ENCODE measurements around the gene KCNJ6. TPM values are rescaled to one million over a fixed set of nuclear protein-coding genes. Genes with fewer than 3 reads are reported as not detected.
A peak's percentile ranks its signal among the peaks of the same experiment; 100 is the strongest.
"Not testable (repeated sequence)": the region's sequence is repeated elsewhere in the genome, so short reads cannot be mapped to it uniquely, and the experiment has no call there.

Gene KCNJ6
- total and polyA plus RNA-seq, 2 of the 8 experiments (the other 6 are each of a cell fraction or from before 2014, with no cell fraction given) = 0.51 to 1.2 TPM

DNA sequence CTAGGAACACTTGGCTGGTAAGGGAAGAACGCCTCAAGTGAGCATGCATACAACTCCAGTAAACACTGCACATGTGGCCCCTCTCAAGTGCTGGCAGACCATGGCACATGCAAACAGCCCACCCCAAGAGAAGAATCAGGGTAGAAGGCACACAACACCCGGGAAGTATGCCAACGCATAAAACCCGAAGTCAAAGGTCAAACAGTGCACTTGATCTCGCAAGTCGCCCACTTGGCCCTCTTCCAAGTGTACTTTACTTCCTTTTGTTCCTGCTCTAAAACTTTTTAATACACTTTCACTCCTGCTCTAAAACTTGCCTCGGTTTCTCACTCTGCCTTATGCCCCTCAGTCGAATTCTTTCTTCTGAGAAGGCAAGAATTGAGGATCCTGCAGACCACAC is 4.0 kb upstream of the KCNJ6 start:
- H3K14ac ChIP-seq (ENCODE audit: insufficient read length); H3K9me3 ChIP-seq (ENCODE audit: insufficient read depth in 2 of 2, low read depth in 1 of 2, low read length in 1 of 2); H3K56ac ChIP-seq (replicated peaks; ENCODE audit: insufficient read length, low read depth, low read length); H2AFZ ChIP-seq (ENCODE audit: low read length); H4K5ac ChIP-seq (ENCODE audit: insufficient read length, low read depth, low read length); H3K79me2 ChIP-seq (ENCODE audit: control insufficient read depth in 1 of 2, insufficient read depth in 2 of 2, low read length in 2 of 2); H3K4ac ChIP-seq (replicated peaks; ENCODE audit: insufficient read length, low read depth, low read length); H4K20me1 ChIP-seq (replicated peaks in 1 of 2; ENCODE audit: control insufficient read depth in 1 of 2, insufficient read depth in 2 of 2, low read length in 2 of 2); H2BK15ac ChIP-seq (ENCODE audit: low read length); H3K4me1 ChIP-seq (replicated peaks in 1 of 4; ENCODE audit: control insufficient read depth in 3 of 4, insufficient read depth in 4 of 4, low read length in 3 of 4); H3K27me3 ChIP-seq (replicated peaks in 1 of 4; ENCODE audit: control insufficient read depth in 3 of 4, extremely low read depth in 1 of 4, insufficient read depth in 3 of 4, low read length in 3 of 4); H3K4me2 ChIP-seq (ENCODE audit: insufficient read depth in 1 of 2, low read depth in 2 of 2, low read length in 2 of 2); FAIRE-seq; H3K27ac ChIP-seq (ENCODE audit: low read depth, low read length); H3K36me3 ChIP-seq (ENCODE audit: control insufficient read depth in 2 of 4, insufficient read depth in 4 of 4, low read length in 3 of 4); POLR2A ChIA-PET (ENCODE audit: partially characterized antibody); H3K18ac ChIP-seq (ENCODE audit: extremely low read depth, low read length); H3K4me3 ChIP-seq (ENCODE audit: extremely low read depth in 1 of 4, insufficient read depth in 2 of 4, low read depth in 3 of 4, low read length in 4 of 4); H4K8ac ChIP-seq (ENCODE audit: extremely low read depth, insufficient read depth, low read length); DNase-seq (ENCODE audit: low read depth in 1 of 2, low spot score in 2 of 2); H3K79me1 ChIP-seq (ENCODE audit: low read depth, low read length); H2AK5ac ChIP-seq (ENCODE audit: low read depth, low read length); H3K23ac ChIP-seq (ENCODE audit: insufficient read length); H3K9ac ChIP-seq (replicated peaks in 1 of 4; ENCODE audit: extremely low read depth in 1 of 4, low read depth in 3 of 4, low read length in 3 of 4): not testable (repeated sequence)
- Histone ChIP-seq H2BK20ac (ENCODE audit: low read length) (peak overlapping the region; percentile 83; the same call in 1 of the 2 replicates), H2BK5ac (ENCODE audit: low read depth, low read length) (peak overlapping the region; percentile 53; the same call in 1 of the 2 replicates), H2BK12ac (ENCODE audit: low read depth, low read length) (peak overlapping the region; percentile 96), H2BK120ac (replicated peaks; ENCODE audit: low read depth, low read length) (peak overlapping the region; percentile 47), H4K91ac (replicated peaks; ENCODE audit: insufficient read length, low read length) (peak overlapping the region; percentile 16), H3K23me2 (ENCODE audit: low read depth, low read length) (peaks cover 11% of the 10 kb centered on the region)
- CTCF ChIA-PET (ENCODE audit: partially characterized antibody) = interaction anchor here (4.1 kb wide), 1 partner anchor 206 kb away, joined by 16 read pairs; no protein-coding TSS in a partner anchor
- 95% methylated on average over 8 of the region's 8 CpGs; no CpG with 5 or more reads in 1 of the 2 experiments for WGBS, 2 experiments (ENCODE audit: extremely low coverage in 1 of 2, insufficient coverage in 1 of 2, insufficient read length in 1 of 2, insufficient replicate concordance in 2 of 2, low coverage in 1 of 2, low lambda C conversion rate in 2 of 2, missing lambda C conversion rate in 1 of 2)
